ENCODE measurements around the gene TARP.

- no peak for TF ChIP-seq CEBPB (IDR thresholded peaks at IDR 0.05)
- TF ChIP-seq, protein P1, sequence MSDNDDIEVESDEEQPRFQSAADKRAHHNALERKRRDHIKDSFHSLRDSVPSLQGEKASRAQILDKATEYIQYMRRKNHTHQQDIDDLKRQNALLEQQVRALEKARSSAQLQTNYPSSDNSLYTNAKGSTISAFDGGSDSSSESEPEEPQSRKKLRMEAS (IDR thresholded peaks at IDR 0.05), result no peak
- TF ChIP-seq FOXM1 (IDR thresholded peaks at IDR 0.05; ENCODE audit: borderline replicate concordance, low read depth), result no peak
- TF ChIP-seq EP300 (IDR thresholded peaks at IDR 0.05; ENCODE audit: borderline replicate concordance), result no peak
- no peak for TF ChIP-seq REST (IDR thresholded peaks at IDR 0.05; ENCODE audit: low read depth)
- no peak for TF ChIP-seq TAF1 (IDR thresholded peaks at IDR 0.05; ENCODE audit: low read depth)
- no peak for TF ChIP-seq NFIC (IDR thresholded peaks at IDR 0.05)
- TF ChIP-seq TCF12 (IDR thresholded peaks at IDR 0.05; ENCODE audit: low read depth), result no peak
- TF ChIP-seq RAD21 (IDR thresholded peaks at IDR 0.05; ENCODE audit: low read depth), result no peak
- TF ChIP-seq YY1 (IDR thresholded peaks at IDR 0.05; ENCODE audit: low read depth), result no peak
- TF ChIP-seq CREB1 (IDR thresholded peaks at IDR 0.05; ENCODE audit: low read depth), result no peak
- TF ChIP-seq TEAD4 (IDR thresholded peaks at IDR 0.05), result no peak
Observed at GRCh38 chr7:38229884-38230642, 43.4 kb downstream of the TARP start.

All from Ishikawa (cell line).